GM21717 (cell line): ENCODE data around the gene HEXIM2.
A peak's percentile ranks its signal among the peaks of the same experiment; 100 is the strongest.

Experiments
- ATAC-seq: cut with Tn5 transposase; IDR thresholded peaks from one replicate; pipeline ENCODE4 v1.9.1; 2021; ENCODE audit warnings: mild to moderate bottlenecking, moderate library complexity; ENCODE audit not compliant: unreplicated experiment

Gene HEXIM2

DNA sequence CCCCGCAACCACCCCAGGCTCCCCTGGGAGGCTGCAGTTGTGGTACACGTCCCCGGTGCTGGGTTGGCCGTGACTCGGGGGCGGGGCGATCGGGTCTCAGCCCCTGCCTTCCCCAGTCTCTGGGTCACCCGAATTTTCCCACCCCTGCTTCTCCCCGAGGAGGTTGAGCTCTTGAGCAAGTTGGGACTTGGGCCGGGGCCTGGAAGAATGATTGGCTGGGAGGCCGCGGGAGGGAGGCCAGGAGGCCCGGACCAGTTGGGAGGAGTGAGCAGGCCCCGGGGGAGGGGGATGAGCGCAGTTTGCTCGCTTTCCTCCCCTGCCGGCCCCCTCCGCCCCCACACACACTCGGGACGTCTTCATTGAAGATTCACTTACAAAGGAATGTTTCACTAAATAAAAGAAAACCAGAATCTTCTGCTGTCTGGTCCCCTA lies 17.9 kb upstream of the HEXIM2 start:
- no peak for ATAC-seq

DNA sequence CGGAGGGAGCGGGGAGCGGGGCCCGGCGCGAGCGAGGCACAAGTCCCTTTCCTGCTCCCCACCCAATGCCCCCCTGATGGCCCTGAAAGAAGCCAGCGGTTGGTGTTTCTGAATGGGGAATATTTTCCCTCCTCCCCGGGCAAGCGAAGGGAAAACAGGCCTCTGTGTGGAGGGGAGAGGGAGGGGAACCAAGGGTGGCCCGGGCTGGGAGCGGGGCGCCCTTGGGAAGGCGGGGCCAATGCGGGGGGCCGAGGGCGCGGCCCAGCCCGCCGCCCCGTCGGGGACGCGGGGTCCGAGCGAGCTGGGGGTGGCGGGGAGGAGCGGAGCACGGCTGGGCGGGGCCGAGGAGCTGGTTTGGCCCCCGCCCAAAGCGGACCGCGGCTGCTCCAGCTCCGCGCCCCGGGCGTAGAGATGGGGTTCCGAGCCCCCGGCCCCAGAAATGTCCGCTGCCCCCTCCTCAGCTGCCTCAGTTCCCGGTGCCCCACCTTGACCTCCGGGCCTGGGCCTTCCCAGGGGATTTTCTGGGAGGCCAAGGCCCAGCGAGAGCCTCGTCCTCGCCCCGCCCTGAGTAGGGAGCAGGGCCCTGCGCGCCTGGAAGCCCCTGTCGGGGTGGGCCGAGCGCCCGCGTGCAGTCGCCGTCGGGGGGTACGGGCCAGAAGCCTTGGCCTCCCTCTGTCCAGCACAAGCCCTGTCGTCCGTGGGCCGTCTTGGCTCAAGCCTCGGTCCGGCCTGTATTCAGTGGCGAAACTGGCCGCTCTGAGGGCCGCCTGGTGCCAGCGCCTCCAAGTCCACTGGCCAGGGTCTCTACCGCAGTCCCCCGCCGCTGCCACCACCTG lies 17.3 kb upstream of the HEXIM2 start:
- no peak for ATAC-seq

DNA sequence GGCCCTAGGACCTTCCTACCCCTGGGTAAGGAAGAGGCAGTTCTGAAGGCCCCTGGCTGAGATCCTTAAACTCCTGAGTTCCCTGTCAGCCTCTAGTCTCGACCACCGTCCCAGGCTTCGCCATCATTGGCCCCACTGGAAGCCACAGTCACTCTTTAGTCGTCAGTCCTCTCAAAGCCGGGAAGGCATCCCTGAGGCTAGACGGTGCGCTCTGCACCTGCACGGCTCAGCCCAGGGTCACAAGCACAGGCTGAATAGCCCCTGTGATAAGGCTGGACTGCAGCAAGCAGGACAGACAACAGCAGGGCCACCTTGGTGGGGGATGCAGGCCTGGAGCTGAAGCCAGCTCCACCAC lies 16.7 kb upstream of the HEXIM2 start:
- ATAC-seq = no peak

DNA sequence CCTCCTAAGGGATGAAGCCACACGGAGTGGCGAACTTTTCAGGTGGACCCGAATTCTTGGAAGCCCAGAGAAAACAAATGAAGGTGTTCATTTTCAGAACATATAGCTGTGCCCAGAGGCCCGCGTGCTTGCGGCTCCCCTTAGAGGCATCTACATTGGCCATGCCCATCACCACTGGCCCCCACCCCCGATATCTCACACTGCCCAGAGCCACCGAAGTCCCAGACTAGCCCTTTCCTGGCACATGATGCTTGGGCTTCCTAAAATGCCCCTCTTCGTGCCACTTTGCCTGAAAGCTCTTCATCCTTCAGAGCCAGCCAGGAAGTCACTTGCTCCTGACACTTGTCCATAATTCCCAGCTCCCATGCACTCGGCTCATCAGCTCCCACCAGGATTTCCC lies 15.5 kb upstream of the HEXIM2 start:
- no peak for ATAC-seq

DNA sequence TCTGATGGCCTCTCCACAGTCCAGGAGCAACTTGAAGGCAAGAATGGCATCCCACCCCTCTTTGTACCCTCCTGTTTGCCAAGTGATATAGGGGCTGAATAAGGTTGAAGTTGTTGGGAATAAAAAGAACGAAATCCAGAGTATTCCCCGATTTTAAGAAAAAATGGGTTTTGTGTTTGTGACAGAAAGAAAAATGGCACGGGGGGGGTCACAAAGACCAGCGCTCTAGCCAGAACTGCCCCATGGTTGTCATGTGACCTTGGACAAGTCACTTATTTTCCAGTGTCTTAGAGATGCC lies 15.1 kb upstream of the HEXIM2 start:
- ATAC-seq = no peak

DNA sequence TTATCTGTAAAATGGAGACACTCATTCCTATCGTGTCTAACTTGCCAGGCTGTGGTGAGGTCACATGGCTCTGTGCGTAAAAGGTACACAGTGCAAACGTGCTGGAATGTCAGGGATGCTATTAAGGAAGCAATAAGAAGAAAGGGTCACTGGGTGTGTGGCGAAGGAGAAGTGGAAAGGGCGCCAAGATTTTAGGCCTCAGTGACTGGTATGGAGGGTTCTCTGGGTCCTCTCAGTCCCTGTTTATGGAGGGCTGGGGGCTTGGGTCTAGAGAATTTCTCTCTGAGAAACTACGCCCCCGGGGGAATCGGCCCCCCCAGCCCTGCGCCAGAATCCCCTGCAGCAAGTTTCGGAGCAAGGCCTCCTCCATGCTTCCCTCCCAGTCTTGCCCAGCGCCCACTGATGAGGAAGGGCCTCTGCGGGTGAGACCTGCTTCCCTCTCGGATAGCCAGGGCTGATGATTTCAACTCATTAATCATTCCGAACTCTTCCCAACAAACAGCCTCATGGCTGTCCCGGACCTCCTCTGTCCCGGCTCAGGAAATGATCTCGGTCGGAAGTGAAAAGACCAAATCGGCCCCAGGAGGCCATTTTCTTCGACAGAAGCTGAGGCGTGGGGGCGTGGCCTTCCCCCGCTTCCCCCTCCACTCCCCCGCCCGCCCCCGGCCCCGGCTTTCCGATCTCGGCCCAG lies 14.6 kb upstream of the HEXIM2 start:
- ATAC-seq = peak; percentile 5

DNA sequence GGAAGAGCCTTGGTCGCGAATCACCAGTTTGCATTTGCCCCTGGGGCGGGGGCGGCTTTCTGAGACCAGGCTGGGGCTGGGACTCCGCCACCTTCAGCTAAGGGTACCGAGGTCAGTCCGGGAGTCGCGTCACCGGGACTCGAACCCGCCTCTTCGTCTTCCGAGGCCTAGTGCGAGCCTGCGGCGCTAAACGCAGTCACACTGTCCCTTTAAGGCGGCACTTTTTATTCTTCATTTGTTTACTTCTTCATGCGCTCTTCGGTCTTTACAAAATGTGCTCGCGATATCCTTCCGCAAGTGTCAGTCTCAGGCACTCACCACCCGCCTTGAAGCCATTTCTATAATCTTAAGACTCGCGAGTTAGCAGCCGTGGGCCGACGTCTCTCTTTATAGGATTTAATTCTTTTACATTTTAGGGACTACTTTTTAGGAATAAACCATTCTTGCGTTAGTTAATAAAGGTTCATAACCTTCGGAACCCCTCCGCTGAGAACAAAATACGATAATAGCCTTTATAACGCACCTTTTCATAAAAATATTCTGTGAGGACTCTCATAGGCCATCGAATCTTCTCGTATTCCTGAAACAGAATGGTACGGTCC lies 14.0 kb upstream of the HEXIM2 start:
- peak; percentile 32 for ATAC-seq

DNA sequence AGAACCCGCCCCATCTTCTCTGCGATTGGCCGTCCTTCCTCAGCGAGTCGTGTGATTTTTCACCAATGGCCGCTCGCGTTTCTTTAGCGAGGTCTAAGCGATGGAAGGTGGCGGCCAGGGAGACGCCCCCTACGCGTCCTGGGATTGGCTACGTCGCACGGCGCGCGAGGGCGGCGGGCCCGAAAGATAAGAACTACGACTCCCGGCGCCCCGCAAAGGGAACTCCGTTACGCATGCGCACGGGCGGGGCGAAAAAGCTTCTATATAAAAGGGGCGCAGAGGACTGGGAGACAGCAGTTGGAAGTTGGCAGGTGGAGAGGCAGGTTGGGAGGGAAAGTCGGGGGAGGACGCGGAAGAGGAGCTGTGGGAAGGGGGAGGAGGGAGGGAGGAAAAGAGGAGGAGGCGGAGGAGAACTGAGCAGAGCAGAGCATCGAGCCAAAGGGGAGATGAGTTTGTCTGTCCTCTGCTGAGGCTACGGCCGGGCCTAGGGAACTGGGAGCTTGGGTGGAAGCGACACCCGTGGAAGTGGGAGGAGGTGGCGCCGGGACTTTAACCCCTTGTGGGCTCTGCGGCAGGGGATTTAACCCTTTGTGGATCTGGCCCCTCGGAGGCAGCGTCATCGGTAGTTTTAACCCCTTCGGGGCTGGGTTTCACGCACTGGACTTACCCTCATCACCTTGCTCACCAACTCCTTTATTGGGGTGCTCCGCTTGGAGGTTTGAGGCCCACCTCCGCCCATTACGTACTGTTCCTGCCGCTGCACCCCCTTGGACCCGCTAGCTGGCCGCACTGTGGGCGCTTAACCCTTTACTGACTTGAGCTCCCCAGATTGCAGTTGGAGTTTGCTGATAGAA lies 13.3 kb upstream of the HEXIM2 start, which contains the start of gene HEXIM1:
HEXIM1 (plus strand) TSS at position 293 of the 854 bp plus-strand sequence. CDS start 716 bp downstream, outside the sequence.
- ATAC-seq = peak; percentile 54

DNA sequence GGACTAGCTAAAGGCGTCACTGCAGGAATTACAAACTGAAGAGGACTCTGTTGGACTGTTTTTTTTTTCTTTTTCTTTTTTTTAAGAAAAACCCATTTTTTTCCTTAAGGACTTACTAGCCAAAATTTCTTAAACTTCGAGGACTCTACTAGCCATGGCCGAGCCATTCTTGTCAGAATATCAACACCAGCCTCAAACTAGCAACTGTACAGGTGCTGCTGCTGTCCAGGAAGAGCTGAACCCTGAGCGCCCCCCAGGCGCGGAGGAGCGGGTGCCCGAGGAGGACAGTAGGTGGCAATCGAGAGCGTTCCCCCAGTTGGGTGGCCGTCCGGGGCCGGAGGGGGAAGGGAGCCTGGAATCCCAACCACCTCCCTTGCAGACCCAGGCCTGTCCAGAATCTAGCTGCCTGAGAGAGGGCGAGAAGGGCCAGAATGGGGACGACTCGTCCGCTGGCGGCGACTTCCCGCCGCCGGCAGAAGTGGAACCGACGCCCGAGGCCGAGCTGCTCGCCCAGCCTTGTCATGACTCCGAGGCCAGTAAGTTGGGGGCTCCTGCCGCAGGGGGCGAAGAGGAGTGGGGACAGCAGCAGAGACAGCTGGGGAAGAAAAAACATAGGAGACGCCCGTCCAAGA lies 12.5 kb upstream of the HEXIM2 start:
- no peak for ATAC-seq

DNA sequence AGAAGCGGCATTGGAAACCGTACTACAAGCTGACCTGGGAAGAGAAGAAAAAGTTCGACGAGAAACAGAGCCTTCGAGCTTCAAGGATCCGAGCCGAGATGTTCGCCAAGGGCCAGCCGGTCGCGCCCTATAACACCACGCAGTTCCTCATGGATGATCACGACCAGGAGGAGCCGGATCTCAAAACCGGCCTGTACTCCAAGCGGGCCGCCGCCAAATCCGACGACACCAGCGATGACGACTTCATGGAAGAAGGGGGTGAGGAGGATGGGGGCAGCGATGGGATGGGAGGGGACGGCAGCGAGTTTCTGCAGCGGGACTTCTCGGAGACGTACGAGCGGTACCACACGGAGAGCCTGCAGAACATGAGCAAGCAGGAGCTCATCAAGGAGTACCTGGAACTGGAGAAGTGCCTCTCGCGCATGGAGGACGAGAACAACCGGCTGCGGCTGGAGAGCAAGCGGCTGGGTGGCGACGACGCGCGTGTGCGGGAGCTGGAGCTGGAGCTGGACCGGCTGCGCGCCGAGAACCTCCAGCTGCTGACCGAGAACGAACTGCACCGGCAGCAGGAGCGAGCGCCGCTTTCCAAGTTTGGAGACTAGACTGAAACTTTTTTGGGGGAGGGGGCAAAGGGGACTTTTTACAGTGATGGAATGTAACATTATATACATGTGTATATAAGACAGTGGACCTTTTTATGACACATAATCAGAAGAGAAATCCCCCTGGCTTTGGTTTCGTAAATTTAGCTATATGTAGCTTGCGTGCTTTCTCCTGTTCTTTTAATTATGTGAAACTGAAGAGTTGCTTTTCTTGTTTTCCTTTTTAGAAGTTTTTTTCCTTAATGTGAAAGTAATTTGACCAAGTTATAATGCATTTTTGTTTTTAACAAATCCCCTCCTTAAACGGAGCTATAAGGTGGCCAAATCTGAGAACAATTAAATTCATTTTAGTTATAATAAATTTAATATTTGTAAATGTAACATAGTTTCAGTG lies 11.7 kb upstream of the HEXIM2 start:
- no peak for ATAC-seq

DNA sequence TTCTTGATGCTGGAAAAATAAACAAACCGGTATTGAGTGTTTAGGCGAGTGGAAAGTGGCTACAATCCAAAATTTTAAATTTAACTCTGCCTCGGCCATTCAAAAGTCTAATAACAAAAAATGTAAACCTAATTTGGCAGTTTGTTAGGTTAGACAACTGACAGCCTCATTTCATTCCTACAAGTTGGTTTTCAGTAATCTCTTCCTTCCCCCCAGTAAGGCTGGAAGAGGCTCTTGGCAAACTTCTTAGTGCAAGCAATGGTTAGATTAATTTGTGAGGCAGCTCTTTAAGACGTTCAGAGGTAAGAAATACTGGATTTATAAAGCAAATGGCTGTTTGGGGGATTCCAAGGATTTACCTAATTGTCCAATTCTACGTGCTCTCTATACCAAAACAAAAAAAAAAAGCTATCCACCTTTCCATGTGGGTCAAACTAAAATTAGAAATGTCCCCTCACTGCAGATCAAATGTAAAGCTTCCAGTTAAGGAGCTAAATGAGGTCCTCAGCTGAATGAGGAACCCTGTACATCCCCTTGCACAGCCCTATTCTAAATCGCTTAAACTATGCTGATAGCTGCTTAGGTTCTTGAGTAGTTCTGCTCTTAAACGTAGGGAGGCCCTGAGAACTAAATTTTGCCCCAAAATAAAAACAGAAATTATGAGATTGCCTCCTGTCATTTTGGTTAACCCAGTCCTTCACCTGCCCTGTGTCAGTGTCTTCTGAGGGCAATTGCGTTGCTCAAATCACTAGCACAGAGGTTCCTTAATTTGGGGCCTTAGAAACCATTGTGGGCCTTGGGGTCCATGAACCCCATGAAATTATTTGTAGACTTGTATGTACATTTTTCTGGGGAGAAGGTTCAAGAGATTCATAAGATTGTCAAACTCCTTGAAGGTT lies 10.5 kb upstream of the HEXIM2 start:
- ATAC-seq = no peak

DNA sequence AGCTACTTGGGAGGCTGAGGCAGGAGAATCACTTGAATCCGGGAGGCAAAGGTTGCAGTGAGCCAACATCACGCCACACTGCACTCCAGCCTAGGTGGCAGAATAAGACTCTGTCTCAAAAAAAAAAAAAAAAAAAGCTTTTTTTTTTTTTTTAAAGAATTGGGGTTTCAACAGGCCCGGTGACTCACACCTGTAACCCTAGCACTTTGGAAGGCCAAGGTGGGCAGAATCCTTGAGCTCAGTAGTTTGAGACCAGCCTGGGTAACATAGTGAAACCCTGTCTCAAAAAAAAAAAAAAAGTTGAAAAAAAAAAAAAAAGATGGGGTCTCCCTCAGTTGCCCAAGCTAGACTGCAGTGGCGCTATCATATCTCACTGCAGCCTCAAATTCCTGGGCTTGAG lies 6.6 kb upstream of the HEXIM2 start:
- no peak for ATAC-seq

DNA sequence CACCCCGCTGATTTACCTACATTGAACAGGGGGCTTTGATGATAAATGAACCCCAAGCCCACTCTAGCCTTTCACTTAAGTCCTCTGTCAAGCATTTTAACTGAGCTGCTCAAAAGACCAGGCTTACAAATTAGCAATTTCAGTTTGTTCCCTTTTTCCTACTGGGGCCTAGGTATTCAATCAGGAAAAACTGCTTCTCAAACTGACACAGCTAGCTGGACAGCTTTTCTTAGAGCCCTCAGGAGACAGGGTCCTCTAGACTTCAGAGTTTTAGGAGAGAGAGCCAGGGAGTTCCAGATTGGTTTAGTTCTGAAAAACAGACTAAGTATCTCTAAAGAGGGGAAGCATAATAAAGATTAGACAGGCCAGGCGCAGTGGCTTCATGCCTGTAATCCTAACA lies 6.2 kb upstream of the HEXIM2 start:
- no peak for ATAC-seq

DNA sequence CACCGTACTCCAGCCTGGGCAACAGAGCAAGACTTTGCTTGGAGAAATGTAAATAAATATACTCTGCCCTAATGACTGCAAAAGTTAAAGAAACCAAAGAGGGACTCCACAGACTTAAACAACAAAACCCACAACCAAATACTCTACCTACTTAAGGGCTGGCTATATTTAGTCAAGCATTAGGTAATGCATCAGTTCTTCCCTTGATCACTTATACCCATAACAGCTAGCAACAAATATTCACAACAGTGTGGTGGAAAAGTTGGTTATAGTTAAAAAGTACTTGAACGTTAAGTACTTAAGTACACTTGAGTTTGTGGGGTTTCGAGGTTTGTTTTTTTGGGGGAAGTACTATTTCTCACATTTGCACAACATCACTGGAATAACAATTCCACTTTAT lies 5.4 kb upstream of the HEXIM2 start:
- no peak for ATAC-seq

DNA sequence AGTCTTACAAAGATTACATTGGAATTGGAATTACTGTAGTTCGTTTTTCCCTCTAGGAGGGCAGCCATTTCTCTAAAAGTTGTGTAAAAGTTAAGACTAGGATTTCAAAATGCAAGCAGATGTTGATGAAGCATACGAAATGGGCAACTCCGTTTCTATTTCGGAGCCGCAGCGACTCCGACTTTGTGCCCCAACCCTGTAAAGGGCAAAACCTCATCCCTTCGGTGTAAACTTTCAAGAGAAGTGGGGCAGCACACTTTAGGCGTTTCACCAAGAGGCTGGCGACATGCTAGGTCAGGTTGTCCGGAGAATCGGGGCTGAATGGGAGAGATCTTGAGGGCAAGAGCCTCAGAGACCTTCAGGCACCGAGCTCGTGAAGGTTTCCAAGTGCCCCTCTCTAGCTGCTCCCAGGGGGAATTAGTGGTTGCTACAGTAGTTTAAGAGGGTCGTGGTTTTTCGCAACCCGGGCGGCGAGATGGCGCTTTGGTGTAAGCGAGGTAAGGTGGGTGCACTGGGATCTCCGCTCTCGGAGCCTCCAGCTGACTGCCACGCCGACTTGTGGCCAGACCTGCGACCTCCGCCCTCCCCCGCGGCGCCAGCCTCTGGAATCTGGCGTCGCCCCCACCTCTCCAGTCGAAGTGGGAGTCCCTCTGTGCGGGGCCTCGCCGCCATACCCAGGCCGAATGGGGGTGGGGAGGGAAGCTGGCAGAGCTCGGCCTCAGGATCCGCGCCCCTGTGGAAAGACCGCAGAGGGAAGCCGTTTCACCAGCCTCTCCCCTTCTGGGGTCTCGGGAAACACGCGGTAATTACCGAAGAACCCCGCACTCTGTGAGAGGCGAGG lies 1.0 kb upstream of the HEXIM2 start:
- peak; percentile 22 for ATAC-seq

DNA sequence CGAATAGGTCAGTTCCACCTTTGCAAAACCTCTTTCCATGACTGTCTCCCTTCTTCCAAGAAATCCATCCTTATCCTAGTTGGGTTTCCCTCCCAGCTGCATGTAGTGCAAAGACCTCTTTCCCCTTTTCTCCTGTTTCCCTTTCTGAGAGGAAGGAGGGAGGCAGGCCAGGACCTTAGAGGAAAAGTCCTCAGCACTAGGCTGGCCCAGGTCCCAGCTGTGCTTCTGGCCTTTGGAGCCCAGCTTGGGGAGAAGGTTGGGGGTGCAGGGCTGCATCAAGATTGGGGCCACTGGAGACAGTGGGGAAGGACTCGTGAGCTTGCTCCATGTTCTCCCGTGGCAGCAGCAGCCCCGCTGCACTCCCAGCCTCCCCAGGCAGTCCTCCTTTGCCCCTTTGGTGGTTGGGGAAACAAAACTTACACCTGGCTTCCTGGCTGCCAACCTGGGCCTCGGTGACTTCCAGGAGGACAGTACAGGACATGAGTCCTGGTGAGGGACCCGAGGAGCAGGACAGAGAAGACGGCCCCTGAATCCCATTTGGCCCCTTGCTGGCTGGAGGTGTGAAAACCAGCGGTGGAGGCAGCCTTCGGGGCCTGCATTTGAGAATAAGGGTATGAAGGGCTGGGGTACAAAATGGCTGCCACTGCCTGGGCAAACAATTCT lies 481 bp downstream of the HEXIM2 start:
- no peak for ATAC-seq

DNA sequence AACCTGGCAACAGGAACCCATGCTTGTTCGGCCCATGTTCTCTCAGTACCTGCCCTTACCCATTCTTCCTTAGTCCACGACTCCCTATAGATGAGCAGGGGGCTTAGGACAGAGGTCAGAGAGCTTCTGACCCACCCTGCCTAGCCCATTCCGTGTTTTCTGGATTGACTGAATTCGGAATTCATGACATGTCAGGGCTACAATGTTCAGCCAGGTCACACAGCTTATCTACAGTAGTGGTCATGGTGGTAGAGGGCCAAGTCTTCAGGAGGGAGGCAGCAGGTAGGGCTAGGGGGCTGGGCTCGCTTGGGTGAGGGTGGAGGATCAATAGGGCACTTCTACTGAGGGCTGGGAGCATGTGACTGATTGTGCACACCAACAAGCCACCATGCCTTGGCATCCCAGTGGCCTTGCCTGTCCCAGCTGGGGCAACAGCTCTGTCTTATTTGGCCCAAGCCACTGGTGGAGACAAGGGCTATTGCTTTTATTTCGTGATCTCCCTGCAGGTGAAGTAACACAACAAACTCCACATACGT lies 3.1 kb downstream of the HEXIM2 start:
- no peak for ATAC-seq
